Sigmoid colon (tissue), 7 donors: ENCODE measurements around the gene DCLRE1C. TPM values are rescaled to one million over a fixed set of nuclear protein-coding genes. Genes with fewer than 3 reads are reported as not detected.

Experiments
- DNase-seq: peaks from one replicate; pipeline ENCODE4 v3.0.0-alpha.2; 2019
- H3K27ac ChIP-seq, 4 donors: fragments of 200-600 bp; sonication (generic); one replicate each; pipeline ENCODE4 v1.5.1; 2016 to 2019; ENCODE audit warnings: mild to moderate bottlenecking in 1 of 4
- H3K27me3 ChIP-seq, 3 donors: fragments of 200-600 bp; sonication (generic); one replicate each; pipeline ENCODE4 v1.5.1; 2019; ENCODE audit warnings: mild to moderate bottlenecking in 1 of 3
- H3K36me3 ChIP-seq, 4 donors: fragments of 200-600 bp; sonication (generic); one replicate each; pipeline ENCODE4 v1.5.1; 2016 to 2019
- H3K4me1 ChIP-seq, 4 donors: fragments of 200-600 bp; sonication (generic); one replicate each; pipeline ENCODE4 v1.5.1; 2017 to 2019
- H3K4me3 ChIP-seq, 4 donors: fragments of 200-600 bp; sonication (generic); one replicate each; pipeline ENCODE4 v1.5.1; 2017 to 2019; ENCODE audit warnings: mild to moderate bottlenecking in 2 of 4, moderate library complexity in 1 of 4
- H3K9me3 ChIP-seq, 4 donors: fragments of 200-600 bp in 3 of 4; sonication (generic) in 3 of 4; one replicate each; pipeline versions ENCODE4 v1.5.1 to v1.6.1; 2013 to 2019
- EP300 ChIP-seq, 4 donors: sonication (generic); formaldehyde crosslinking; IDR thresholded peaks; one replicate each; pipeline ENCODE4 v1.6.1; 2017; ENCODE audit warnings: antibody characterized with exemption in 4 of 4
- POLR2A ChIP-seq, 2 donors: fragments of 450-650 bp; IDR thresholded peaks; one replicate each; pipeline ENCODE4 v1.6.1; 2016; ENCODE audit warnings: antibody characterized with exemption in 2 of 2, mild to moderate bottlenecking in 2 of 2, moderate library complexity in 2 of 2
- POLR2AphosphoS5 ChIP-seq, 4 donors: sonication (generic); formaldehyde crosslinking; IDR thresholded peaks; one replicate each; pipeline ENCODE4 v1.6.1; 2017; ENCODE audit warnings: antibody characterized with exemption in 4 of 4
- WGBS, 2 donors: extraction: QIAGEN DNeasy Blood & Tissue Kit; methylation state at CpG; one replicate each; pipeline ENCODE4 v1.1.7; 2013; 5-methylcytosine and 5-hydroxymethylcytosine counted together
- intact Hi-C: fragments of 100-400 bp; cut with DNase I; formaldehyde crosslinking; loops from one replicate; pipeline ENCODE4 v1.15.1; 2023
- polyA plus RNA-seq, 3 donors: library from polyadenylated mRNA; stranded (reverse); fragments of 200-250 nt; gene quantifications; one replicate each; pipeline ENCODE4 v1.2.3, GENCODE V29; 2013
- total RNA-seq, 4 donors: library from RNA; depleted of rRNA; stranded (reverse); fragments of >200 nt; gene quantifications; one replicate each; pipeline ENCODE4 v1.1.0, GENCODE V29; 2016
- TF ChIP-seq, protein P1 (sequence below), 4 experiments: fragments of 450-650 bp in 3 of 4; fragments of 200-600 bp in 1 of 4; IDR thresholded peaks; one replicate each; pipeline ENCODE4 v1.5.1; 2016 to 2019; ENCODE audit warnings: antibody characterized with exemption in 4 of 4, mild to moderate bottlenecking in 3 of 4, moderate library complexity in 2 of 4
- donor health status: healthy with polysubstance abuse.
- donor health status: Bipolar disorder and iron deficiency.
- donor health status: healthy.

DCLRE1C gene
- total and polyA plus RNA-seq, 7 donors, result 5.4 to 17.5 (median 9.9) TPM

GRCh38 chr10:14936584-14936983 is 17.3 kb downstream of the DCLRE1C start:
- WGBS, 2 donors, result 95% methylated on average over 2 of the region's 2 CpGs
- TF ChIP-seq EP300 (IDR thresholded peaks at IDR 0.05) (no peak), POLR2AphosphoS5 (IDR thresholded peaks at IDR 0.05) (no peak), POLR2A (IDR thresholded peaks at IDR 0.05) (no peak)
- TF ChIP-seq, protein P1, sequence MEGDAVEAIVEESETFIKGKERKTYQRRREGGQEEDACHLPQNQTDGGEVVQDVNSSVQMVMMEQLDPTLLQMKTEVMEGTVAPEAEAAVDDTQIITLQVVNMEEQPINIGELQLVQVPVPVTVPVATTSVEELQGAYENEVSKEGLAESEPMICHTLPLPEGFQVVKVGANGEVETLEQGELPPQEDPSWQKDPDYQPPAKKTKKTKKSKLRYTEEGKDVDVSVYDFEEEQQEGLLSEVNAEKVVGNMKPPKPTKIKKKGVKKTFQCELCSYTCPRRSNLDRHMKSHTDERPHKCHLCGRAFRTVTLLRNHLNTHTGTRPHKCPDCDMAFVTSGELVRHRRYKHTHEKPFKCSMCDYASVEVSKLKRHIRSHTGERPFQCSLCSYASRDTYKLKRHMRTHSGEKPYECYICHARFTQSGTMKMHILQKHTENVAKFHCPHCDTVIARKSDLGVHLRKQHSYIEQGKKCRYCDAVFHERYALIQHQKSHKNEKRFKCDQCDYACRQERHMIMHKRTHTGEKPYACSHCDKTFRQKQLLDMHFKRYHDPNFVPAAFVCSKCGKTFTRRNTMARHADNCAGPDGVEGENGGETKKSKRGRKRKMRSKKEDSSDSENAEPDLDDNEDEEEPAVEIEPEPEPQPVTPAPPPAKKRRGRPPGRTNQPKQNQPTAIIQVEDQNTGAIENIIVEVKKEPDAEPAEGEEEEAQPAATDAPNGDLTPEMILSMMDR (IDR thresholded peaks at IDR 0.05), result no peak
- Histone ChIP-seq H3K27ac (no peak overlapping the region), H3K9me3 (no peaks in the 10 kb centered on the region), H3K4me1 (no peaks in the 10 kb centered on the region), H3K36me3 (peaks cover 3 to 56% (median 32%) of the 10 kb centered on the region in 4 donors), H3K27me3 (no peaks in the 10 kb centered on the region), H3K4me3 (no peak overlapping the region)
- intact Hi-C loops, result no loop called here
- no peak for DNase-seq

GRCh38 chr10:14930610-14931009 is 23.3 kb downstream of the DCLRE1C start:
- H3K27ac ChIP-seq, result no peak overlapping the region
- H3K4me1 ChIP-seq, result no peaks in the 10 kb centered on the region
- H3K36me3 ChIP-seq, result peaks cover 3 to 100% (median 49%) of the 10 kb centered on the region in 4 donors
- WGBS, 2 donors, result 95 to 97% methylated on average over 10 of the region's 10 CpGs
- intact Hi-C loops, result no loop called here
- DNase-seq, result no peak
- H3K27me3 ChIP-seq, result no peaks in the 10 kb centered on the region
- no peak for TF ChIP-seq POLR2A (IDR thresholded peaks at IDR 0.05)
- TF ChIP-seq, protein P1 (IDR thresholded peaks at IDR 0.05), result no peak
- H3K9me3 ChIP-seq, result no peaks in the 10 kb centered on the region
- no peak overlapping the region for H3K4me3 ChIP-seq

DNA sequence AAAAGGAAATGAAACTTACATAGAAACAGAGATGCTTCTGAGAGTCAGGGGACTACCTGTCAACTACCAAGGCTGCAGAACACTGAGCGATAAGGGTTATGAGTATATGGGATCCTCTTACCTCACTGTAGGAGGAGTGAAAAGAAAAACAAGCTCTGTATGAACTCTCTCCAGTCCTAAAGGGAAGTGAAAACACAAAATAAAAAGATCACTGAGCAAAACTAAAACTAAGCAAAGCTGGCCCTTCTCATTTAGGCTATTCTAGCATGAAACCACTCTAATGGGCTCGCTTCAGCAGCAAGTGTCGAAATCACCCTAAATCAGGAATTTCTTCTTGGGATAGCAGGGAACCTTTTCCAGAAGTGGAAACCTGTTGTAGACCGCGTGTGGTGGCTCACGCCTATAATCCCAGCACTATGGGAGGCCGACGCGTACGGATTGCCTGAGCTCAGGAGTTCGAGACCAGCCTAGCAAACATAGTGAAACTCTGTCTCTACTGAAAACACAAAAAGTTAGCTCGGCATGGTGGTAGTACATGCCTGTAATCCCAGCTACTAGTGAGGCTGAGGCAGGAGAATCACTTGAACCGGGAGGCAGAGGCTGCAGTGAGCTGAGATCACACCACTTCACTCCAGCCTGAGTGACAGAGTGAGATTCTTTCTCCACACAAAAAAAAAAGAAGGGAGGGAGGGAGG is 27.0 kb downstream of the DCLRE1C start:
- H3K36me3 ChIP-seq, result peaks cover 0 to 100% (median 43%) of the 10 kb centered on the region in 4 donors

GRCh38 chr10:14926061-14926470 is 27.8 kb downstream of the DCLRE1C start:
- H3K36me3 ChIP-seq, result peaks cover 0 to 100% (median 41%) of the 10 kb centered on the region in 4 donors
- no peak for DNase-seq
- H3K9me3 ChIP-seq, result no peaks in the 10 kb centered on the region
- intact Hi-C loops, result no loop called here
- no peaks in the 10 kb centered on the region for H3K4me1 ChIP-seq
- no peak overlapping the region for H3K4me3 ChIP-seq
- TF ChIP-seq, protein P1 (IDR thresholded peaks at IDR 0.05), result no peak
- no peak for TF ChIP-seq EP300 (IDR thresholded peaks at IDR 0.05)
- H3K27ac ChIP-seq, result no peak overlapping the region
- WGBS, 2 donors, result 77 to 85% methylated on average over 8 of the region's 8 CpGs
- no peaks in the 10 kb centered on the region for H3K27me3 ChIP-seq

More for the DNA sequence above, 27.0 kb downstream of the DCLRE1C start:
- intact Hi-C loops, result no loop called here
- Histone ChIP-seq H3K4me1 (no peaks in the 10 kb centered on the region), H3K9me3 (no peaks in the 10 kb centered on the region), H3K27ac (no peak overlapping the region), H3K27me3 (no peaks in the 10 kb centered on the region), H3K4me3 (no peak overlapping the region)
- TF ChIP-seq, protein P1 (IDR thresholded peaks at IDR 0.05), result no peak
- no peak for TF ChIP-seq POLR2A (IDR thresholded peaks at IDR 0.05)
- 85 to 90% methylated on average over 13 of the region's 13 CpGs for WGBS, 2 donors
- DNase-seq, result no peak

- intact Hi-C loops, result no loop called here
- Histone ChIP-seq H3K36me3 (peaks cover 0 to 100% (median 45%) of the 10 kb centered on the region in 4 donors), H3K4me3 (no peak overlapping the region), H3K27me3 (no peaks in the 10 kb centered on the region), H3K4me1 (no peaks in the 10 kb centered on the region), H3K27ac (no peak overlapping the region), H3K9me3 (no peaks in the 10 kb centered on the region)
- WGBS, 2 donors, result 98 to 100% methylated on average over 2 of the region's 2 CpGs
- DNase-seq, result no peak
- TF ChIP-seq, protein P1 (IDR thresholded peaks at IDR 0.05), result no peak
- no peak for TF ChIP-seq EP300 (IDR thresholded peaks at IDR 0.05)
- no peak for TF ChIP-seq POLR2AphosphoS5 (IDR thresholded peaks at IDR 0.05)
- TF ChIP-seq POLR2A (IDR thresholded peaks at IDR 0.05), result no peak
These were observed 28.6 kb downstream of the DCLRE1C start for GRCh38 chr10:14925268-14925667.
